ENCODE results near the gene TRAPPC6A. TPM values are rescaled to one million over a fixed set of nuclear protein-coding genes. Genes with fewer than 3 reads are reported as not detected.

Gene TRAPPC6A
- polyA plus RNA-seq, 2 donors, result 25.9 to 26.4 TPM

- WGBS, 2 donors, result 67 to 73% methylated on average over 9 of the region's 9 CpGs
- H3K27me3 ChIP-seq (ENCODE audit: control insufficient read depth in 1 of 2, insufficient read depth in 2 of 2, low read length in 2 of 2), result no peaks in the 10 kb centered on the region
- no peak overlapping the region for H3K4me3 ChIP-seq (ENCODE audit: low read depth in 1 of 2, low read length in 2 of 2)
- peaks cover 0 to 5% of the 10 kb centered on the region in 2 donors for H3K4me1 ChIP-seq (ENCODE audit: control insufficient read depth in 2 of 2, insufficient read depth in 2 of 2, low read length in 1 of 2)
- peaks cover 0 to 2% of the 10 kb centered on the region in 2 donors for H3K9me3 ChIP-seq (ENCODE audit: control insufficient read depth in 2 of 2, insufficient read depth in 1 of 2, low read depth in 1 of 2, low read length in 1 of 2)
- no peak overlapping the region for H3K27ac ChIP-seq (ENCODE audit: low read depth in 2 of 2, low read length in 1 of 2)
- H3K36me3 ChIP-seq (ENCODE audit: control insufficient read depth in 2 of 2, insufficient read depth in 2 of 2, low read length in 1 of 2), result peaks cover 8 to 53% of the 10 kb centered on the region in 2 donors
Measured at GRCh38 chr19:45142726-45143110, 35.3 kb downstream of the TRAPPC6A start.

- peaks cover 0 to 5% of the 10 kb centered on the region in 2 donors for H3K4me1 ChIP-seq (ENCODE audit: control insufficient read depth in 2 of 2, insufficient read depth in 2 of 2, low read length in 1 of 2)
- peaks cover 0 to 2% of the 10 kb centered on the region in 2 donors for H3K9me3 ChIP-seq (ENCODE audit: control insufficient read depth in 2 of 2, insufficient read depth in 1 of 2, low read depth in 1 of 2, low read length in 1 of 2)
- H3K4me3 ChIP-seq (ENCODE audit: low read depth in 1 of 2, low read length in 2 of 2), result no peak overlapping the region
- H3K27ac ChIP-seq (ENCODE audit: low read depth in 2 of 2, low read length in 1 of 2), result no peak overlapping the region
- H3K27me3 ChIP-seq (ENCODE audit: control insufficient read depth in 1 of 2, insufficient read depth in 2 of 2, low read length in 2 of 2), result no peaks in the 10 kb centered on the region
- WGBS, 2 donors, result 93 to 94% methylated on average over 33 of the region's 33 CpGs
- H3K36me3 ChIP-seq (ENCODE audit: control insufficient read depth in 2 of 2, insufficient read depth in 2 of 2, low read length in 1 of 2), result peaks cover 8 to 50% of the 10 kb centered on the region in 2 donors
Measured at GRCh38 chr19:45142016-45142725, 35.9 kb downstream of the TRAPPC6A start.

GRCh38 chr19:45141203-45141900 is 36.7 kb downstream of the TRAPPC6A start:
- Histone ChIP-seq H3K9me3 (ENCODE audit: control insufficient read depth in 2 of 2, insufficient read depth in 1 of 2, low read depth in 1 of 2, low read length in 1 of 2) (peaks cover 0 to 2% of the 10 kb centered on the region in 2 donors), H3K4me3 (ENCODE audit: low read depth in 1 of 2, low read length in 2 of 2) (no peak overlapping the region), H3K27ac (ENCODE audit: low read depth in 2 of 2, low read length in 1 of 2) (no peak overlapping the region), H3K36me3 (ENCODE audit: control insufficient read depth in 2 of 2, insufficient read depth in 2 of 2, low read length in 1 of 2) (peaks cover 8 to 46% of the 10 kb centered on the region in 2 donors), H3K4me1 (ENCODE audit: control insufficient read depth in 2 of 2, insufficient read depth in 2 of 2, low read length in 1 of 2) (peaks cover 0 to 5% of the 10 kb centered on the region in 2 donors), H3K27me3 (ENCODE audit: control insufficient read depth in 1 of 2, insufficient read depth in 2 of 2, low read length in 2 of 2) (no peaks in the 10 kb centered on the region)
- WGBS, 2 donors, result 95% methylated on average over 28 of the region's 28 CpGs

- 93 to 95% methylated on average over 11 of the region's 11 CpGs for WGBS, 2 donors
Measured at GRCh38 chr19:45140533-45140932, 37.5 kb downstream of the TRAPPC6A start.

GRCh38 chr19:45140144-45140503 is 37.9 kb downstream of the TRAPPC6A start:
- peaks cover 0 to 5% of the 10 kb centered on the region in 2 donors for H3K4me1 ChIP-seq (ENCODE audit: control insufficient read depth in 2 of 2, insufficient read depth in 2 of 2, low read length in 1 of 2)
- peaks cover 3 to 36% of the 10 kb centered on the region in 2 donors for H3K36me3 ChIP-seq (ENCODE audit: control insufficient read depth in 2 of 2, insufficient read depth in 2 of 2, low read length in 1 of 2)
- H3K4me3 ChIP-seq (ENCODE audit: low read depth in 1 of 2, low read length in 2 of 2), result no peak overlapping the region
- no peaks in the 10 kb centered on the region for H3K27me3 ChIP-seq (ENCODE audit: control insufficient read depth in 1 of 2, insufficient read depth in 2 of 2, low read length in 2 of 2)
- no peak overlapping the region for H3K27ac ChIP-seq (ENCODE audit: low read depth in 2 of 2, low read length in 1 of 2)
- 80 to 83% methylated on average over 8 of the region's 8 CpGs for WGBS, 2 donors
- H3K9me3 ChIP-seq (ENCODE audit: control insufficient read depth in 2 of 2, insufficient read depth in 1 of 2, low read depth in 1 of 2, low read length in 1 of 2), result peaks cover 0 to 2% of the 10 kb centered on the region in 2 donors

More at GRCh38 chr19:45140533-45140932, 37.5 kb downstream of the TRAPPC6A start:
- Histone ChIP-seq H3K27me3 (ENCODE audit: control insufficient read depth in 1 of 2, insufficient read depth in 2 of 2, low read length in 2 of 2) (no peaks in the 10 kb centered on the region), H3K4me3 (ENCODE audit: low read depth in 1 of 2, low read length in 2 of 2) (no peak overlapping the region), H3K36me3 (ENCODE audit: control insufficient read depth in 2 of 2, insufficient read depth in 2 of 2, low read length in 1 of 2) (peaks cover 7 to 40% of the 10 kb centered on the region in 2 donors), H3K27ac (ENCODE audit: low read depth in 2 of 2, low read length in 1 of 2) (no peak overlapping the region), H3K4me1 (ENCODE audit: control insufficient read depth in 2 of 2, insufficient read depth in 2 of 2, low read length in 1 of 2) (peaks cover 0 to 5% of the 10 kb centered on the region in 2 donors), H3K9me3 (ENCODE audit: control insufficient read depth in 2 of 2, insufficient read depth in 1 of 2, low read depth in 1 of 2, low read length in 1 of 2) (peaks cover 0 to 2% of the 10 kb centered on the region in 2 donors)

- no peak overlapping the region for H3K27ac ChIP-seq (ENCODE audit: low read depth in 2 of 2, low read length in 1 of 2)
- H3K4me3 ChIP-seq (ENCODE audit: low read depth in 1 of 2, low read length in 2 of 2), result no peak overlapping the region
- H3K4me1 ChIP-seq (ENCODE audit: control insufficient read depth in 2 of 2, insufficient read depth in 2 of 2, low read length in 1 of 2), result peaks cover 0 to 5% of the 10 kb centered on the region in 2 donors
- 86 to 91% methylated on average over 24 of the region's 24 CpGs for WGBS, 2 donors
- no peaks in the 10 kb centered on the region for H3K27me3 ChIP-seq (ENCODE audit: control insufficient read depth in 1 of 2, insufficient read depth in 2 of 2, low read length in 2 of 2)
- H3K36me3 ChIP-seq (ENCODE audit: control insufficient read depth in 2 of 2, insufficient read depth in 2 of 2, low read length in 1 of 2), result peaks cover 0 to 30% of the 10 kb centered on the region in 2 donors
- H3K9me3 ChIP-seq (ENCODE audit: control insufficient read depth in 2 of 2, insufficient read depth in 1 of 2, low read depth in 1 of 2, low read length in 1 of 2), result peaks cover 0 to 2% of the 10 kb centered on the region in 2 donors
Measured at GRCh38 chr19:45139286-45140143, 38.5 kb downstream of the TRAPPC6A start.

- Histone ChIP-seq H3K9me3 (ENCODE audit: control insufficient read depth in 2 of 2, insufficient read depth in 1 of 2, low read depth in 1 of 2, low read length in 1 of 2) (peaks cover 0 to under 1% of the 10 kb centered on the region in 2 donors), H3K27me3 (ENCODE audit: control insufficient read depth in 1 of 2, insufficient read depth in 2 of 2, low read length in 2 of 2) (no peaks in the 10 kb centered on the region), H3K27ac (ENCODE audit: low read depth in 2 of 2, low read length in 1 of 2) (no peak overlapping the region), H3K4me1 (ENCODE audit: control insufficient read depth in 2 of 2, insufficient read depth in 2 of 2, low read length in 1 of 2) (peaks cover 0 to 1% of the 10 kb centered on the region in 2 donors), H3K4me3 (ENCODE audit: low read depth in 1 of 2, low read length in 2 of 2) (no peak overlapping the region), H3K36me3 (ENCODE audit: control insufficient read depth in 2 of 2, insufficient read depth in 2 of 2, low read length in 1 of 2) (peaks cover 0 to 27% of the 10 kb centered on the region in 2 donors)
- 58 to 61% methylated on average over 11 of the region's 11 CpGs for WGBS, 2 donors
Measured at GRCh38 chr19:45138303-45138751, 39.7 kb downstream of the TRAPPC6A start.

- H3K27ac ChIP-seq (ENCODE audit: low read depth in 2 of 2, low read length in 1 of 2), result no peak overlapping the region
- 73 to 77% methylated on average over 17 of the region's 17 CpGs for WGBS, 2 donors
Measured at GRCh38 chr19:45137179-45137761, 40.8 kb downstream of the TRAPPC6A start.

More at GRCh38 chr19:45137179-45137761, 40.8 kb downstream of the TRAPPC6A start:
- Histone ChIP-seq H3K4me1 (ENCODE audit: control insufficient read depth in 2 of 2, insufficient read depth in 2 of 2, low read length in 1 of 2) (no peaks in the 10 kb centered on the region), H3K27me3 (ENCODE audit: control insufficient read depth in 1 of 2, insufficient read depth in 2 of 2, low read length in 2 of 2) (no peaks in the 10 kb centered on the region), H3K4me3 (ENCODE audit: low read depth in 1 of 2, low read length in 2 of 2) (no peak overlapping the region), H3K9me3 (ENCODE audit: control insufficient read depth in 2 of 2, insufficient read depth in 1 of 2, low read depth in 1 of 2, low read length in 1 of 2) (no peaks in the 10 kb centered on the region), H3K36me3 (ENCODE audit: control insufficient read depth in 2 of 2, insufficient read depth in 2 of 2, low read length in 1 of 2) (peaks cover 0 to 18% of the 10 kb centered on the region in 2 donors)
